HG03025 (cell line): ENCODE results near the gene L3MBTL1.

Experiments
- ATAC-seq: cut with Tn5 transposase; IDR thresholded peaks from one replicate; pipeline ENCODE4 v1.9.1; 2021; ENCODE audit warnings: mild to moderate bottlenecking, moderate library complexity; ENCODE audit not compliant: unreplicated experiment, low FRiP score

L3MBTL1 gene

DNA sequence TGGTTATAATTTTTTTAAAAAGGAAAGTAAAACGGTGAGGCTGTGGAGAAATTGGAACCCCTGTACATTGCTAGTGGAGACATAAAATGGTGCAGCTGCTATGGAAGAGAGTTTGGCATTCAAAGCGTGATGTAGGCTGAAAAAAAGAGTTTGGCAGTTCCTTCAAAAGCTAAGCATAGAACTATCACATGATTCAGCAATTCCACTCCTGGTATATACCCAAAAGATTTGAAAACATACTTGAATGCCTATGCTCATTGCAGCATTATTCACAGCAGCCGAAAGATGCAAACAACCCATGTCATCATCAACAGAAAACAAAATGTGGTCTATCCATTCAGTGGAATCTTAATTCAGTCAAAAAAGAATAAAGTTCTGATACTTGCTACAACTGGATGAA lies 46.9 kb downstream of the L3MBTL1 start:
- no peak for ATAC-seq

DNA sequence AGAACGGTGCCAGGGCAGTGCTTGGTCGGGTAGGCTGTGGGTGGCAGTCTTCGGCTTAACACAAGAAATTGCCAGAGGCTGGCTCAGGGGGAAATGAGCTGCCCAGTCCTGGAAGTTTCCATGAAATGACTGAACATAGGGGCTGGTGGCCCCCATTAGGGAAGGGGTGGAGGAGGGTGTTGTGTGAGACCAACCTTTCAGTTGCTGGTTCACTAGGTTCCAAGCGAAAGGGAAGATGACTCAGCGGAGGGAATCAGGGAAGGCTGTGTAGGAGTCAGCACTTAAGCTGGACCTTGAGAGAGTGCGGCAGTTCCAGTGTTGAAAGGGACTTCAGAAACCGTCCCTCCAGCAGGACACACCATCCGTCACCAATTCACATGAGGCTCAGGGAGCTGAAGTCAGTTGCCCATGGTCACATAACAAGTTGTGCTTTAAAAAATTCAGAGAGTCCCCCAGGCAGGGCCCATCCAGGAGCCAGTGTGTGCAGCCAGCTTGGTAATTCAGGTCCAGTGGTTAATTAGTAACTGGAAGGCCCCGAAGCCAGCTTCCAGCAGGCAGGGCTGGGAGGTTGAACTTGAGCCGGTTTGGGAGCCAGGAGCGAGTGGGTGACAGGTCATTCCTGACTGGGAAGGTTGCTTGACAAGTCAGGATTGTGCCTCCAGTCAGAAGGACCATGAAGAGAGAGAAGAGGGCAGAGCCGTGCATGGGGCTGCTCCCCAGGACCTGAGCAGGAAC lies 51.1 kb downstream of the L3MBTL1 start, which contains the start of gene SGK2:
TSS of gene SGK2 (plus strand) at position 616 of the 735 bp plus-strand sequence. CDS start 7,469 bp downstream, outside the sequence.
- no peak for ATAC-seq

DNA sequence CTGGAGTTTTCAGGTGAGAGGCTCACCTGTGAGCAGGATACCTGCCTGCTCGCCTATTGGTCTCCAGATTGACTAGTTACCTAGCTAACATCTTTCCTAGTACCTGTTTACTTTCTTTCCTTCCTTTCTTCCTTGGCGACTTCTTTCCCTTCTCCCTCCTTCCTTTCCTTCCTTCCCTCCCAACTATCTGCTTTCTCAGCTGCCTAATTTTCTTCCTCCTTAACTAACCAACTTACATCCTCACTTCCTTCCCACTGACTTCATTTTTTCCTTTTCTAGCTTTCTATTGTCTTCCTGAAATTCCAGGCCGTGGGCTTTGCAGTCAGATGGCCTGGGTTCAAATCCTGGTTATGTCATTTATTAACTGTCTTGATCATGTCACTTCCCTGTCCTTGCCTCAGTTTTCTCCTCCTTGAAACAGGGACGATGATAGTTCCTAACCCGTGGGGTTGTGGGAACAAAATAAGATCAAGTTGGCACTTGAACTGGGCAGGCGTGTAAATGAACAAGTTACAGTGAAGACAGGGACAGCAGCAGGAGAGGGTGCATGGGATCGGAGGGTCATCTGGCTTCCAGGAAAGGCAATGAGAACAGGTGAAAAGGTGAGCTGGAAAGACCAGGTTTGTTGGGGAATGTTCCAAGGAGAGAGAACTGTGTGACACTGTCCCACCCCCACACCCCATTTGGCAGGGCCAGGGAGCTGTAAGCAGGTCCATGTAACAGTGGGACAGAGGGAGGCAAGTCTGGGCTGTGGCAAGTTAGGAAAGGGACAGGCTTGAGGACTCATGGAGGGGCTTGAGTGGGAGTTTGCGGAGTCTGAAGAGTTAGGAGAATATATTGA lies 51.9 kb downstream of the L3MBTL1 start:
- ATAC-seq, result no peak

DNA sequence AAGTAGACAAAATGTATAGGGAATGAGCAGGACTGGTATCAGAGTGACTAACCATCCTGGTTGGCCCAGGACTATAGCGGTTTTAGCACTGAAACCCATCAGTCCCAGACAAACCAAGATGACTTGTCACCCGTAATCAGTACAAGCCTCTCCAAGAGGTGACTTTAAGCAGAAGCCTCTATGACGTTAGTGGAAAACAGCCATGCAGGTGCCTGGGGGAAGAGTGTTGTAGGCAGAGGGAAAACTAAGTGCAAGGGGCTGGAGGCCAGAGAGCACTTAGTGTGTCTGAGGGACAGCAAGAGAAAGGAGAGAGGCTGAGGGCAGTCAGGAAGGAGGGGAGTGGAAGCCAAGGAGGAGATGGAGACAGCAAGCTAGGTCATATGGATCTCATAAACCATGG lies 53.5 kb downstream of the L3MBTL1 start:
- no peak for ATAC-seq

DNA sequence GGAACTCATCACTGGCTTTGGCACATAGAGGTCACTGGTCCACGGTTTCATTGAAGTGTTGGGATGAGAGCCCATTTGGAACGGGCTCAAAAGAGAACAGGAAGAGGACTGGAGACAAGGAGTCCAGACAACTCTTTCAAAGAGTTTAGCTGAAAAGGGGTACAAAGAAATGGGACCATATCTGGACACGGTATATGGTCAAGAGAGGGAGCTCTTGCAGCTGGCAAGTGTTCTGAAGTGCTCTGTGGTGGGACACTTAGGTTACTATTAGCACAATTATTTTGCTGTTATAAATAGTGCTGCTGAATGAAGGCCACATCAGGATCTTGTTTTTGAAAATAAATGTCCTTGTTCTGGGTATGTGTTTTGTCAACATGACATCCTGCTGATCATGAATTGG lies 55.9 kb downstream of the L3MBTL1 start:
- no peak for ATAC-seq

DNA sequence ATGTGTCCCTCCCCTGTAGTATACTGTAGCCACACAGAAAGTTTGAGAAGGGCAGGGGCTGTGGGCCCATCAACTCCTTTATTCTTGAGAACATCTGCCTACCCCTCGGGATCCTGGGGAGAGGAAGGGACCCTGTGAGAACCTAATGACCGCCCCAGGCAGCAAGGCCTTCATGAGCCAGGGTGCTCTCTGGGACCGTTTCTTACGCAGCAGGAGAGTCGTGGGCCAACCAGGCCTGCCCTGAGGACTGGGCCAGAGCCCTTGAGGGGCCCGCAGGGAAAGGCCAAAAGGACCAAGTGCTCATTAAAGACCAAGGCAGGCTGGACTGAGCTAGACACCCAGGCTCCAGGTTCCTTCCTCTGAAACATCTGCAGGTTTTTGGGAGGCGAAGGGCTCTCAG lies 56.5 kb downstream of the L3MBTL1 start:
- no peak for ATAC-seq

DNA sequence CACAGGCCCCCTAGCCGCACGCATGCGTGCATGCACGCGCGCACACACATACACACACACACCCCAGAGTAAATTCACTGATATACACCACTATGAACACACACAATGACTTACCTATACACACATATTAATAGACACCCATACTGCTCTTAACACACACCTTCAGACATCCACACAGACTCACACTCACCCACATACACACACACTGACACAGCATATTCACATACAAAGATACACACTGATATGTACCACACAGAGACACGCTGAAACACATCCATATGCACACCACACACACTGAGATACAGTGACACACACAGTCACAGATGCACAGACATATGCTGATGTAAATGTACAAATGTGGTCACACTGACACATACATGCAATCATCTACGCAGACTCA lies 57.0 kb downstream of the L3MBTL1 start:
- ATAC-seq, result no peak

DNA sequence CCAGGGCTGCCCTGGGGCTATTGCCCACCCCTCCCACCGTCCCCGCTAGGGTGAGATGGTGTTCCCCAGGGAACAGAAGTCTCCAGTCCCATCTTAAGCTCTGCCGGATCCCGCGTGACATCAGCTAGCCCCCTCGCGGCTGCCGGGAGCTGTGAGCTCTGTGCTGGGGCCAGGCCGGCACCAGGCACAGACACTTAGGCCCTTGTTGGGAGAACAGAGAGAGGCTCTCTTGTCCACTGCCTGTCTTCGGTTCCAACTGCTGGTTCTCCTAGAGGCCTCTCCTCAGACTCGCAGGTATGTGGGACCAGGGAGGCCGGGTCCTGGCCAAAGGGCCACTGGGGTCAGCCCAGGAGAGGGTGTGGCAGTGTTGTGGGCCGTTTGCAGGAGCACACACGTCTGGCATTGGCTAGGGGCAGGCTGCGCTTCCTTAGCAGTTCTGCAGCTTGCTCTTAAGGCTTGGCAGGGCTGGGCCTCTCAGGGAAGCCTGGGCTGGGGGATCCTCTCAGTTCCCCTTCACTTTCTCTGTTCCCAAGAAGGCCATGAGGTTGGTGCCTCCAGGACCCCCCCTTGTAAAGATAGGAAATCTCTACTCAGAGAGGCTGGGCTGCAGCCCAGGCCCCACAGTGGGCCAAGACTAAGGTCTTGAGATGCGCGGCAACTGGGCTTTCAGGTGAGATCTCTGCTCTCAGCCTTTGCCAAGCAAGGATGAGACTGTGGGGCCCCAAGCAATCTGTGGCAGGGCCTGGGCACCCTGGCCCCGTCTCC lies 57.7 kb downstream of the L3MBTL1 start:
- ATAC-seq, result no peak

DNA sequence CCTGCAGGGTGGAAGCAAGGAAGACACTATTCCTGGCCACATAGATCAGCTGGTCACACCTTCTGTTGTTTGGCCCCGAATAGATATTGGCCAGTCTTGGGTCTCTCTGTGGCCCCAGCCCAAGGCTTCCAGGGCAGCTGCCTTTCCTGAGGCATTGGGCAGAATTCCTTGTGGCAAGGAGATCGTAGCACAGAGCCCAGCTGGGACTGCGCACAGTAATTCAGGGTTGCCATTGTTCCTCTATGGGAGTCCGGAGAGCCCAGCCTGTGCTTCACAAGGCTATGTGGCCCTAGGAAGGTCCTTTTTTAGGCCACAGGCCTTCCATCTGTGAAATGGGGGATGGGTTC lies 58.2 kb downstream of the L3MBTL1 start:
- no peak for ATAC-seq

DNA sequence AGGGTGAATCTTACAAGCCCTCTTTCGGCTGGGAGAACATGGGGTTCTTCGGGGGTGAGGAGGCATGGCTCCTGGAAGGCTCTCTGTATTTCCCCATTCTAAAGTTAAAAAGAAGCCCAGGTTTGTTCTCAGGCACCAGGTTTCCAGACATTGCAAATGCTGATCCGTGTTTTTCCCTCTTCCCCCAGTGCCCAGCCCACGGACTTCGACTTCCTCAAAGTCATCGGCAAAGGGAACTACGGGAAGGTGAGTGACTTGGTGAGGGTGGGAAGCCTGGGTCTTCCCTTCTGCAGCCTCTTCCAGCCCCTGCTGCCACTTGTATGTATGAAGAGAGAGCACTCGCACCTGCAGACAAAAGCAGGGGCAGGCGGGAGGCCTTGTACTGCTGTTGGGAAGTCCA lies 60.0 kb downstream of the L3MBTL1 start:
- ATAC-seq, result no peak

DNA sequence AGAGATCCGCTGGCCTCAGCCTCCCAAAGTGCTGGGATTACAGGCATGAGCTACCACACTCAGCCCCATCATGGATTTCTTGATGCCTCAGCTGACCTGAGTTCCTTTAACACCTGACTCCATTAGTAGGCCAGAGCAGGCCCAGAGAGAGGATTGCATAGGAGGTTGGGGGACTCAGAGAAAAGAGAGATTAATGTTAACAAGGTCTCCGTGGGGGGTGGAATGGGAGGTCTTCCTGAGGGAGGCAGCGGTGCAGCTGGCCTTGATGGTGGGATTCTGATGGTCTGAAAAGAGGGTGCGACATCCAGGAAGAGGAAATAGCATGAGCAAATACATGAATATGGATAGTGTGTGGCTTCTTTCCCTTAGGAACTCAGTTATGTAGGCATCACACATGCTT lies 61.2 kb downstream of the L3MBTL1 start:
- no peak for ATAC-seq

DNA sequence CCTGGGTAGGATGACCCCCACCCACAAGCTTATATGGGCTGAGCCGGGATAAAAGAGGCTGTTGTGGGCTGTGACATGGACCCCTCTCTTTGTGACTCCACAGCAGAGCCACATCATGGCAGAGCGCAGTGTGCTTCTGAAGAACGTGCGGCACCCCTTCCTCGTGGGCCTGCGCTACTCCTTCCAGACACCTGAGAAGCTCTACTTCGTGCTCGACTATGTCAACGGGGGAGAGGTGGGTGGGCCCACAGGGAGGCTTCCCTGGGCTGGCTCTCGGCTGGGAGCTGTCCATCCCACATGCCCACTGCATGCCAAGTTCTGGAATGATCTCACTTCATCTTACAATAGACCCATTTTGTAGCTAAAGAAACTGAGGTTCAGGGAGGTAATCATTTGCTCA lies 61.8 kb downstream of the L3MBTL1 start:
- no peak for ATAC-seq

DNA sequence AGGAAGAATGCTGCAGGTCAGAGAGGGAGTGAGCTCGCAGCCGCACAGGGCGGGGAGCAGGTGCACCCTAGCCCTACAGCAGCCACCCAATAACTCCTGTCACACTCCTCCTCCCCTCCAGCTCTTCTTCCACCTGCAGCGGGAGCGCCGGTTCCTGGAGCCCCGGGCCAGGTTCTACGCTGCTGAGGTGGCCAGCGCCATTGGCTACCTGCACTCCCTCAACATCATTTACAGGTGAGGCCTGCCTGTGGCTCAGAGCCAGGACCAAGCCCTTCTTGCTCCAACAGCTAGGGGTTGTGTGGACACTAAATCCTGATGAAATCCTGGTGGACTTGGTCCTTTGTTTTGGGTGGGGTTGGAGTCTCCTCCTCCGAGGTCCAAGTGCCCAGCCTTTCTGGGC lies 63.0 kb downstream of the L3MBTL1 start:
- ATAC-seq, result no peak

DNA sequence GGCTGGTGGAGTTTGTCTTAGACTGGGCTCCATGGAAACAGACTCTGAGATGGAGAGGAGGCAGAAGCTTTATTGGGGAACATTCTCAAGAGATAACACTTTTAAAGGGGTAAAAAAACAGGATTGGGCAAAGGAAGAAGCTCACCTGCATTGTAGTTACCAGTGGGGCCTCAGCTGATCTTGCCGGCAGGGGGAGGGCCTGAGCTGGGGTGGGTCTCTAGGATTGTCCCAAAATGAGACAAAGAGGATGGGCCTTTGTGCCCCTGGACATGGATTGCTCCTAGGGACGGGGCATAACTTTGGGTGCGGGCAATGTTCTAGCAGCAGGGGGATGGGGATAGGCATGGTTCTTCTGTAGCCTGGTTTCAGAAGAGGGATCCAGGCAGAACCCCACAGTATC lies 63.8 kb downstream of the L3MBTL1 start:
- ATAC-seq, result no peak

DNA sequence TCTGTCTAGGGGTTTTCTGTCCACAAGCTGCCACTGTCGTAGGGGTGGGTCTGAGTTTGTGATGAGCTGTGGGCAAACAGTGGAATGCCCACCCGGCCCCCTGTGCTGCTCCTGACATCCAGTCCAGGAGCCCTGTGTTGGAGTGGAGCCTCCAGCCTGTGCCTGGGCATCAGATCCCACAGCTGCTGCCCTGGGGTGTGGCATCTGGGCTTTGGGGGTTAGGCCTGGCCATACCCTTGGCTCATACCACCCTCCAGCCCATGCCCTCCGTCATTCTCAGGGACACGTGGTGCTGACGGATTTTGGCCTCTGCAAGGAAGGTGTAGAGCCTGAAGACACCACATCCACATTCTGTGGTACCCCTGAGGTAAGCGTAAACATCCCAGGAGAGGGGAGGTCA lies 64.3 kb downstream of the L3MBTL1 start:
- ATAC-seq, result no peak

DNA sequence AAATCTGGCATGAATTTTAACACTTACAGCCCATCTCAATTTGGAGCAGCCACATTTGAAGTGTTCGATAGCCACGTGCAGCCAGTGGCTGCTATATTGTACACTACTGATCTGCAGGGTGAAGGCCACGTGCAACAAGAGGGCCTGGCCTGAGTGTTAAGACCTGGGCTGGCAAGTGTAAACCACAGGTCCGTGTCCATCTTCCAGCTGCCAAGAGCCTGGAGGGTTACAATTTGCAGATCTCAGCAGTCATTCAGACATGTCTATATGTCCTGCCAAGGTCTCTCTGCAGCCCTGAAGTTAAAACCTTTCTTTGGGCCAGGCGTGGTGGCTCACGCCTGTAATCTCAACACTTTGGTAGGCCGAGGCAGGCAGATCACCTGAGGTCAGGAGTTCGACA lies 65.4 kb downstream of the L3MBTL1 start:
- no peak for ATAC-seq

DNA sequence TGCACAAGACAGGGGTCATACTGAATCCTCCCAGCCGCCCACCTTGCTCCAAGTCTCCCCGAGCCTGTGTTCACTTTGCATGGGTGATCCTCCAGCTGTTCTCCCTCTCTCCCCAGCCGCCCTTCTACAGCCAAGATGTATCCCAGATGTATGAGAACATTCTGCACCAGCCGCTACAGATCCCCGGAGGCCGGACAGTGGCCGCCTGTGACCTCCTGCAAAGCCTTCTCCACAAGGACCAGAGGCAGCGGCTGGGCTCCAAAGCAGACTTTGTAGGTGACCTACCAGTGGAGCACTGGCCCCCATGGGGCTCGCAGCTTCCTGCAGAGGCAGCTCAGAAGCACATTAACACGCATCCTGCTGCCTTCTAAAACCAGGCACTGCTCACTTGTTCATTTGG lies 68.6 kb downstream of the L3MBTL1 start:
- ATAC-seq, result no peak

DNA sequence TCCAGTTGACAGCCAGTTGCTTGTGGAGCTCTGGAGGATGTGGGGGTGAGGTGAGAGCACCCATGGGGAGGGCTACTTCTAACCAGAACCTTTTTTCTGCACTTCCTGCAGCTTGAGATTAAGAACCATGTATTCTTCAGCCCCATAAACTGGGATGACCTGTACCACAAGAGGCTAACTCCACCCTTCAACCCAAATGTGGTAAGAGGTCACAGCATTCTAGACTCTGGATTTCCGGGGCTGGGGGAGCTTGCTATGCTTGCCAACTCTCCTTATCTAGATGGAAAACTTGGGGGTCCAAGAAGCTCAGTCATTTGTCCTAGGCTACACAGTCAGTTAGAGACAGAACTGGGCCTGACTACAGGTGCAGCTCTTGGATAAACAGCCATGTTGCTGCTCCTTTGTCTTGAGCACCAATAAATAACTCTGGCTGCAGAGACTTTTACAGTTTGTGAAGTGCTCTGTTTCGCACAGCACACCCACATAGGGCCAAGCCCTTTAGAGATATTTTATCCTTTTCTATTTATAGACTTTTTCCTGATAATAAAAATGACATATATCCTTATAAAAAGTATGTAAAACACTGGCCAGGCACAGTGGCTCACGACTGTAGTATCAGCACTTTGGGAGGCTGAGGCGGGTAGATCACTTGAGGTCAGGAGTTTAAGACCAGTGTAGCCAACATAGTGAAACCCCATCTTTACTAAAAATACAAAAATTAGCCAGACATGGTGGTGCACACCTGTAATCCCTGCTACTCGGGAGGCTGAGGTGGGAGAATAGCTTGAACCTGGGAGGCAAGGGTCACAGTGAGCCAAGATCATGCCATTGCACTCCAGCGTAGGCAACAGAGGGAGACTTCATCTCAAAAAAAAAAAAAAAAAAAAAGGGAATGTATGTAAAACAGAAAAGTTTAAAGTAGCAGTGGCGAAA lies 72.6 kb downstream of the L3MBTL1 start:
- no peak for ATAC-seq

DNA sequence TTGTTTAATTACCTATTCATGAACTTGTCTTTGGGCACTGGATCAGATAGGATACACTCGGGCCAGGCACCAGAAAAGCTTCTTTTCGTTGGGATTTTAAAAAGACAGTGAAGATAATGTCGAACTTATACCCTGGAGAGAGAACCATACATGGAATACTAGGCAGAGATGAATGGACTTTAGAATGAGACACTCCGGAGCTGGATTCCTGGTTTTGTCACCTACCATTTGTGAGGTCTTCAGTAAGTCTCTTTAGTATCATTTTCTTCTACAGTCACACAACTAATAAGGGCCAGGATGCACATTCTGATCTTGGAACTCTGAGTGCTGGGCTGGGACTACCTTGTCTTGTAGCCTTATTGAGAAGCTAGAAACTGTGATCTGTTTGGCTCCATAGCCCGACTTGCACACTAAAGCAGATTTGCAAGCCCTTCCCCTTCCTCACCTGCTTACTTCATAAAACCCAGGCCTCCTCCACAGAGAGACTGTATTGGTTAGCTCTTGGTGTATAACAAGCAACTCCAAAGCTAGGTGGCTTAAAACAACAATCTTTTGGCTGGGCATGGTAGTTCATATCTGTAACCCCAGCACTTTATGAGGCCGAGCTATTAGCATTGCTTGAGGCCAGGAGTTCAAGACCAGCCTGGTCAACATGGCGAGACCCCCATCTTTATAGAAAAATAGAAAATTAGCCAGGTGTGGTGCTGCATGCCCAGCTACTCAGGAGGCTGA lies 75.8 kb downstream of the L3MBTL1 start:
- ATAC-seq, result no peak
